GM13977 (cell line): ENCODE data around the gene TYK2.

Source experiments
- DNase-seq: peaks from one replicate; pipeline ENCODE4 v3.0.0; 2012; ENCODE audit warnings: low spot score
- CTCF ChIP-seq: IDR thresholded peaks from 2 replicates; pipeline ENCODE4 v1.5.1; 2012; ENCODE audit warnings: mild to moderate bottlenecking, control low read depth; ENCODE audit not compliant: insufficient read depth; ENCODE audit errors: extremely low read depth, missing control alignments
- in situ Hi-C: fragments of 300-500 bp; cut with MboI; formaldehyde crosslinking; loops from one replicate; pipeline ENCODE4 v1.12.0; 2022; ENCODE audit warnings: low sequenced_read_pairs, low pct_unique_long_range_greater_than_20kb, mixed read lengths, inconsistent platforms; ENCODE audit not compliant: unreplicated experiment

TYK2 gene

GRCh38 chr19:10361569-10362011, 18.8 kb downstream of the TYK2 start:
- in situ Hi-C loops = no loop called here
- no peak for TF ChIP-seq CTCF
- peak; percentile 11 for DNase-seq

- no peak for TF ChIP-seq CTCF
- no peak for DNase-seq
- in situ Hi-C loops = no loop called here
Measured at GRCh38 chr19:10356431-10356830, 23.9 kb downstream of the TYK2 start.

GRCh38 chr19:10353793-10354391, 26.5 kb downstream of the TYK2 start:
- DNase-seq = peak; percentile 17
- in situ Hi-C loops = no loop called here
- TF ChIP-seq CTCF = no peak

- no peak for TF ChIP-seq CTCF
Measured at GRCh38 chr19:10352764-10353671, 27.4 kb downstream of the TYK2 start.

GRCh38 chr19:10346509-10346908, 33.9 kb downstream of the TYK2 start:
- TF ChIP-seq CTCF = no peak
- DNase-seq = no peak
- in situ Hi-C loops = no loop called here

More at GRCh38 chr19:10352764-10353671, 27.4 kb downstream of the TYK2 start:
- no peak for DNase-seq
- in situ Hi-C loops = no loop called here

GRCh38 chr19:10344780-10345179, 35.6 kb downstream of the TYK2 start:
- TF ChIP-seq CTCF = no peak
- in situ Hi-C loops = no loop called here
- DNase-seq = no peak
